ENCODE measurements around the gene CD99.

- TF ChIP-seq SMC3 (IDR thresholded peaks at IDR 0.05; ENCODE audit: low read depth, low read length) (no peak), RCOR1 (IDR thresholded peaks at IDR 0.05; ENCODE audit: low read length) (no peak), CTCF (IDR thresholded peaks at IDR 0.05) (no peak), TCF12 (IDR thresholded peaks at IDR 0.05) (no peak), POLR2AphosphoS5 (IDR thresholded peaks at IDR 0.05; ENCODE audit: low read depth, low read length) (no peak), REST (IDR thresholded peaks at IDR 0.05; ENCODE audit: low read depth, low read length) (no peak), NFIC (IDR thresholded peaks at IDR 0.05; ENCODE audit: borderline replicate concordance) (no peak), GABPA (IDR thresholded peaks at IDR 0.05; ENCODE audit: low read depth) (no peak), NRF1 (IDR thresholded peaks at IDR 0.05; ENCODE audit: low read depth, low read length) (no peak), MXI1 (IDR thresholded peaks at IDR 0.05; ENCODE audit: low read depth, low read length) (no peak), MAX (IDR thresholded peaks at IDR 0.05; ENCODE audit: low read depth) (no peak), USF2 (IDR thresholded peaks at IDR 0.05; ENCODE audit: borderline replicate concordance, low read depth, low read length) (no peak), CHD2 (IDR thresholded peaks at IDR 0.05; ENCODE audit: low read length, partially characterized antibody) (no peak)
Observed at GRCh38 chrX:2766906-2767305, 75.8 kb downstream of the CD99 start.
